RPMI8226 (cell line): ENCODE results near the gene IPO5.

ENCODE experiments used
- DNase-seq: peaks from one replicate; pipeline ENCODE4 v3.0.0-alpha.2; 2015

Gene IPO5

GRCh38 chr13:98065468-98065867 is 112.0 kb downstream of the IPO5 start:
- no peak for DNase-seq

- no peak for DNase-seq
These were observed 113.2 kb downstream of the IPO5 start for GRCh38 chr13:98066636-98067035.

- no peak for DNase-seq
These were observed 115.0 kb downstream of the IPO5 start for GRCh38 chr13:98068521-98068920.

GRCh38 chr13:98069985-98070384 is 116.5 kb downstream of the IPO5 start:
- DNase-seq: no peak

- no peak for DNase-seq
These were observed 117.8 kb downstream of the IPO5 start for GRCh38 chr13:98071316-98071715.

GRCh38 chr13:98072476-98072875 is 119.0 kb downstream of the IPO5 start:
- no peak for DNase-seq
